HG02610 (cell line): ENCODE results near the gene KIAA0825.
"Not testable (repeated sequence)": the region's sequence is repeated elsewhere in the genome, so short reads cannot be mapped to it uniquely, and the experiment has no call there.

ENCODE experiments used
- ATAC-seq: cut with Tn5 transposase; IDR thresholded peaks from one replicate; pipeline ENCODE4 v1.9.1; 2021; ENCODE audit warnings: mild to moderate bottlenecking, moderate library complexity; ENCODE audit not compliant: unreplicated experiment

Gene KIAA0825

GRCh38 chr5:94378062-94378461 lies 240.3 kb downstream of the KIAA0825 start:
- no peak for ATAC-seq

- ATAC-seq: no peak
These were observed 241.6 kb downstream of the KIAA0825 start for GRCh38 chr5:94376672-94377345.

GRCh38 chr5:94375801-94376200 lies 242.6 kb downstream of the KIAA0825 start:
- ATAC-seq: no peak

GRCh38 chr5:94374336-94374735 lies 244.1 kb downstream of the KIAA0825 start:
- ATAC-seq: no peak

GRCh38 chr5:94367900-94368299 lies 250.5 kb downstream of the KIAA0825 start:
- no peak for ATAC-seq

GRCh38 chr5:94366811-94367210 lies 251.6 kb downstream of the KIAA0825 start:
- no peak for ATAC-seq

- ATAC-seq: no peak
These were observed 255.5 kb downstream of the KIAA0825 start for GRCh38 chr5:94362857-94363256.

- no peak for ATAC-seq
These were observed 256.3 kb downstream of the KIAA0825 start for GRCh38 chr5:94361832-94362796.

GRCh38 chr5:94361161-94361560 lies 257.2 kb downstream of the KIAA0825 start:
- ATAC-seq: no peak

- ATAC-seq: no peak
These were observed 257.8 kb downstream of the KIAA0825 start for GRCh38 chr5:94360382-94361130.

GRCh38 chr5:94359880-94360279 lies 258.5 kb downstream of the KIAA0825 start:
- ATAC-seq: no peak

GRCh38 chr5:94355811-94356210 lies 262.6 kb downstream of the KIAA0825 start:
- ATAC-seq: no peak

GRCh38 chr5:94354837-94355485 lies 263.4 kb downstream of the KIAA0825 start:
- ATAC-seq: not testable (repeated sequence)

- ATAC-seq: no peak
These were observed 264.8 kb downstream of the KIAA0825 start for GRCh38 chr5:94353605-94354004.

- ATAC-seq: no peak
These were observed 271.3 kb downstream of the KIAA0825 start for GRCh38 chr5:94347130-94347529.

- ATAC-seq: no peak
These were observed 273.1 kb downstream of the KIAA0825 start for GRCh38 chr5:94345257-94345656.

GRCh38 chr5:94337617-94338016 lies 280.8 kb downstream of the KIAA0825 start:
- ATAC-seq: no peak

- no peak for ATAC-seq
These were observed 282.5 kb downstream of the KIAA0825 start for GRCh38 chr5:94335936-94336335.

- ATAC-seq: no peak
These were observed 289.3 kb downstream of the KIAA0825 start for GRCh38 chr5:94329115-94329514.

GRCh38 chr5:94326586-94326985 lies 291.8 kb downstream of the KIAA0825 start:
- no peak for ATAC-seq
